Measurements from ENCODE around the gene ALPK1.
A peak's percentile ranks its signal among the peaks of the same experiment; 100 is the strongest.

The ALPK1 gene

GRCh38 chr4:112328734-112329130 is 31.6 kb downstream of the ALPK1 start:
- no peak for DNase-seq

GRCh38 chr4:112329672-112330375 is 32.7 kb downstream of the ALPK1 start:
- peak; percentile 32 for DNase-seq

- DNase-seq, result no peak
Measured at GRCh38 chr4:112330921-112331320, 33.8 kb downstream of the ALPK1 start.

GRCh38 chr4:112332398-112332797 is 35.2 kb downstream of the ALPK1 start:
- no peak for DNase-seq

- no peak for DNase-seq
Measured at GRCh38 chr4:112340023-112340422, 42.9 kb downstream of the ALPK1 start.

GRCh38 chr4:112341033-112341432 is 43.9 kb downstream of the ALPK1 start:
- no peak for DNase-seq

GRCh38 chr4:112343330-112344080 is 46.3 kb downstream of the ALPK1 start:
- DNase-seq, result no peak

GRCh38 chr4:112348488-112349158 is 51.5 kb downstream of the ALPK1 start:
- DNase-seq, result no peak

- DNase-seq, result no peak
Measured at GRCh38 chr4:112352736-112353135, 55.6 kb downstream of the ALPK1 start.

GRCh38 chr4:112355662-112356061 is 58.5 kb downstream of the ALPK1 start:
- no peak for DNase-seq

GRCh38 chr4:112357453-112357852 is 60.3 kb downstream of the ALPK1 start:
- DNase-seq, result no peak

- no peak for DNase-seq
Measured at GRCh38 chr4:112357897-112358296, 60.7 kb downstream of the ALPK1 start.

GRCh38 chr4:112358415-112358814 is 61.2 kb downstream of the ALPK1 start:
- no peak for DNase-seq

- DNase-seq, result no peak
Measured at GRCh38 chr4:112358952-112359749, 62.0 kb downstream of the ALPK1 start.

- DNase-seq, result no peak
Measured at GRCh38 chr4:112361181-112361791, 64.1 kb downstream of the ALPK1 start.

- no peak for DNase-seq
Measured at GRCh38 chr4:112370466-112370865, 73.3 kb downstream of the ALPK1 start.

- no peak for DNase-seq
Measured at GRCh38 chr4:112371361-112371760, 74.2 kb downstream of the ALPK1 start.

GRCh38 chr4:112374850-112375249 is 77.7 kb downstream of the ALPK1 start:
- DNase-seq, result no peak

GRCh38 chr4:112377171-112377570 is 80.0 kb downstream of the ALPK1 start:
- no peak for DNase-seq

GRCh38 chr4:112377594-112378242 is 80.5 kb downstream of the ALPK1 start:
- no peak for DNase-seq

- DNase-seq, result no peak
Measured at GRCh38 chr4:112378243-112378620, 81.1 kb downstream of the ALPK1 start.

GRCh38 chr4:112378858-112379257 is 81.7 kb downstream of the ALPK1 start:
- DNase-seq, result no peak

All from suppressor macrophage treated with lipopolysaccharide for 4 hours (primary cell).